Hippocampal formation (tissue), 2 donors: ENCODE results near the gene ZSCAN21.
A peak's percentile ranks its signal among the peaks of the same experiment; 100 is the strongest.

ENCODE experiments used
- DNase-seq, 2 donors: peaks; one replicate each; lab custom pipeline; 2025; lab: John Stamatoyannopoulos, UW

ZSCAN21 gene

GRCh38 chr7:100027197-100027596 lies 22.4 kb upstream of the ZSCAN21 start:
- no peak for DNase-seq

- DNase-seq, result no peak
These were observed 20.0 kb upstream of the ZSCAN21 start for GRCh38 chr7:100029596-100029995.

- no peak for DNase-seq
These were observed 16.0 kb upstream of the ZSCAN21 start for GRCh38 chr7:100033526-100033925.

GRCh38 chr7:100034871-100035510 lies 14.6 kb upstream of the ZSCAN21 start:
- DNase-seq, result no peak

- DNase-seq, result no peak
These were observed 13.7 kb upstream of the ZSCAN21 start for GRCh38 chr7:100035876-100036275.

GRCh38 chr7:100038326-100038725 lies 11.2 kb upstream of the ZSCAN21 start:
- no peak for DNase-seq

- no peak for DNase-seq
These were observed 9.0 kb upstream of the ZSCAN21 start for GRCh38 chr7:100040575-100040974.

- DNase-seq, result no peak
These were observed 4.9 kb upstream of the ZSCAN21 start for GRCh38 chr7:100044718-100045117.

GRCh38 chr7:100048680-100049079 lies 894 bp upstream of the ZSCAN21 start:
- DNase-seq, result no peak

GRCh38 chr7:100051611-100052010 lies 2.0 kb downstream of the ZSCAN21 start:
- no peak for DNase-seq

GRCh38 chr7:100053215-100053614 lies 3.6 kb downstream of the ZSCAN21 start:
- peak; percentile 57 to 87 for DNase-seq

GRCh38 chr7:100057006-100057405 lies 7.4 kb downstream of the ZSCAN21 start:
- no peak for DNase-seq

GRCh38 chr7:100059251-100059739 lies 9.7 kb downstream of the ZSCAN21 start:
- DNase-seq, result no peak

GRCh38 chr7:100061518-100062193 lies 12.1 kb downstream of the ZSCAN21 start:
- DNase-seq, result no peak

- DNase-seq, result no peak
These were observed 13.8 kb downstream of the ZSCAN21 start for GRCh38 chr7:100063376-100063775.

- DNase-seq, result no peak
These were observed 14.6 kb downstream of the ZSCAN21 start for GRCh38 chr7:100064162-100064561.

- DNase-seq, result no peak
These were observed 16.0 kb downstream of the ZSCAN21 start for GRCh38 chr7:100065452-100066186.

- DNase-seq, result no peak
These were observed 17.4 kb downstream of the ZSCAN21 start for GRCh38 chr7:100066953-100067352.

GRCh38 chr7:100069991-100070390 lies 20.4 kb downstream of the ZSCAN21 start:
- no peak for DNase-seq

GRCh38 chr7:100071018-100071723 lies 21.6 kb downstream of the ZSCAN21 start:
- no peak for DNase-seq

GRCh38 chr7:100072462-100072861 lies 22.9 kb downstream of the ZSCAN21 start:
- DNase-seq, result no peak

- no peak for DNase-seq
These were observed 25.3 kb downstream of the ZSCAN21 start for GRCh38 chr7:100074841-100075240.
